GM21576 (cell line): ENCODE data around the gene RNF187.

Experiments
- ATAC-seq: cut with Tn5 transposase; IDR thresholded peaks from one replicate; pipeline ENCODE4 v1.9.1; 2021; ENCODE audit warnings: mild to moderate bottlenecking, moderate library complexity; ENCODE audit not compliant: unreplicated experiment

RNF187 gene

DNA sequence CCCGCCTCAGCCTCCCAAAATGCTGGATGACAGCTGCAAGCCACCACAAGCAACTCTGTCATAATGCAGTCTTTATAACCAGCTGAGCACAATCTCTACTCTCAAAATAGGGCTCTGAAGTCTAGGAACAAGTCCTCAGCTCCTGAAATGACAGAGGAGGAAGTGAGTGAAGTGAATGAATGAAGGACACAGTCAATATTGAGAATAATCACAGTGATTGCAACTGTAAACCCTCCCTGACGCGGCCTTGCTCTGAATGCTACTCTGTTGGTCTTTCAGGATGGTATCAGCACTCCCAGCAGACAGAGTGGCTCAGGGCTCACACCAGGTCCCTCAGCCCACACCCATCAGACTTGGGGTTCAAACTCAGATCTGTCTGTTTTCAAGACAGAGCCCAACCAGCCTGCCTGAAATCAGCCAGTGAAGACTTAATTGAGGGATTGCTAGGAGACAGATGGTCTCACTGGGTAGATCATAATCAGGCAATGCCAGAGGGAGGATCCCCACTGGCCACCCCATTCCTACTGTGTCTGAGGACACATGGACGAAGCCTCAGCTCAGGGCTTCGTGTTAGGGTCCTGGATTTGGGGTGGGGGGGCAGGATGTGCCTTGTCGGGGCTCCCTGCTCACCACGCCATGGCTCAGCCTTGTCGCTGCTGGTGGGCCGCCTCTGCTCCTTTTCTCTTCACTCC, 20.9 kb downstream of the RNF187 start:
- no peak for ATAC-seq

GRCh38 chr1:228508840-228509415, 21.7 kb downstream of the RNF187 start:
- ATAC-seq = no peak

- no peak for ATAC-seq
Measured at GRCh38 chr1:228510101-228510802, 23.1 kb downstream of the RNF187 start.

GRCh38 chr1:228510803-228511413, 23.7 kb downstream of the RNF187 start:
- no peak for ATAC-seq

DNA sequence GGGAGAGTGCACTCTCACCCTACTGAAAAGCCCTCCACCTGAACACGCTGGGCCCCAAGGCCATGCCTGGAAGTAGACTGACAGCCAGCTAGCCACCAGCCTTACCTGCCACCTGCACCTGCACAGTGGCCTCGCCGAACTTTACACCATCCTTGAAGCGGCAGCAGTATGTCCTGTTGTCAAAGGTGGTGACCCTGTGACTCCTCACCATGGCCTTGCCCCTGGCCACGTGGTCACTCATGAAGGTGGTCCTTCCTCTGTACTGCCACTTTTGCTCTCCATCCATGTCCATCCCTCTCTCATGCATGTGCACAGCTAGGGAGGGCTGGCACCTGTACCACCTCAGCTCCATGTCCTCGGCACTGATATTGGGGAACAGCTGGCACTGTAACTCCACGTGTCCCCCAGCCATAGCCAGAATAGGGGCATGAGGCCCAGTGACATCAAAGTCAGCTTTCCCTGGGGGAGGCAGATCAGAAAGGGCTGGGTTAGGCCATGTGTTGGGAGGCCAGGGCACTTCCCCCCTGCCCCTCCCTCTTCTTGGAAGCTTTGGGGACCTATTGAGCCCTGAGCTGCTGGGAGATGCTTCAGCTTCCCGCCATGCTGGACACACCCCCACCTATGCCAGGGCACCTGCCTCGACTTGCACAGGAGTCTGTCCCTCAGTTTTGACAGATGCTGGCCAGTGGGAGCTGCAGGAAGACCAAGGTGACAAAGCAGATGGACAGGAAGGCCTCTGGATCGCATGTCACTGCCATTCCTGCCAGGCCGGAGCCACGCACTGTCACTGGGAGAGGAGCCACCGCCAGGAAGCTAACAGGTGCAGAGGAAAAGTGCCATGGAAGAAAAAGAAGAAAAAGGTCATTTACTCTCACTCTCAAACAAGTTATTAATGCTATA, 24.6 kb downstream of the RNF187 start:
- ATAC-seq = no peak

- ATAC-seq = no peak
Measured at GRCh38 chr1:228512781-228513198, 25.6 kb downstream of the RNF187 start.

GRCh38 chr1:228513236-228513900, 26.2 kb downstream of the RNF187 start:
- ATAC-seq = no peak

DNA sequence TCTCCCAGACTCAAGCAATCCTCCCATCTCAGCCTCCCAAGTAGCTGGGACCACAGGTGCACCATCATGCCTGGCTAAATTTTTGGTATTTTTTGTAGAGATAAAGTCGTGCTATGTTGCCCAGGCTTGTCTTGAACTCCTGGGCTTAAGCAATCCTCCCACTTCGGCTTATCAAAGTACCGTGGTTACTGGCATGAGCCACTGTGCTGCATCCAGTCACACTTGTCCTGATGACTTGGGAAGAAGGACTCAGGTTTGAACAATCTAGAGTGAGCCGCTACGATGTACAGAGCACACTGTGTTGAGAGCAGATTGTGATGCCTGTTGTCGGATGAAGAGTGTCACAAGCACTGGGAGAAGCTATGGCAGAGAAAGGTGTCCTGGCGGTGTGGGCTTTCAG, 27.2 kb downstream of the RNF187 start:
- no peak for ATAC-seq

DNA sequence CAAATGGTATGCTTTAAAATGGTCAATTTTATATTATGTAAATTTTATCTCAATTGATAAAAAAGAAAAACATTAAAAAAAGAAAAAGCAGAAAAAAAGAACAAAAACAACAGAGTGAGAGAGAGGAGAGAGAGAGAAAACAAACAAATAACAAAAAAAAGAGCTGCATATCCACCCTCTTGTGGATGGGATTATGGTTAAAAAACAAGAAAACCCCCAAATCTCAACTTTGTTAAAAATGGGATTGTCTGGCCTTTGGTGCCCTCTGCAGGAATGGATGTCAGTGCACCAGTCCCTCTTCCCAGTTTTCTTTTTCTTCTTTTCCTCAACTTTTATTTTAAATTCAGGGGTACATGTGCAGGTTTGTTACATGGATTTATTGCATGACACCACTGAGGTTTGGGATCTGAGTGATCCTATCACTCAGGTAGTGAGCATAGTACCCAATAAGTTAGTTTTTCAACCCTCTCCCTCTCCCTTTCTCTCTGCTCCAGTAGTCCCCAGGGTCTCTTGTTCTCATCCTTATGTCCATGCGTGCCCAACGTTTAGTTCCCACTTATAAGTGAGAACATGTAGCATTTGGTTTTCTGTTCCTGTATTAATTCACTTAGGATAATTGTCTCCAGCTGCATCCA, 28.1 kb downstream of the RNF187 start:
- ATAC-seq = no peak

GRCh38 chr1:228517655-228518054, 30.5 kb downstream of the RNF187 start:
- ATAC-seq = no peak

GRCh38 chr1:228527596-228527995, 40.4 kb downstream of the RNF187 start:
- ATAC-seq = no peak

DNA sequence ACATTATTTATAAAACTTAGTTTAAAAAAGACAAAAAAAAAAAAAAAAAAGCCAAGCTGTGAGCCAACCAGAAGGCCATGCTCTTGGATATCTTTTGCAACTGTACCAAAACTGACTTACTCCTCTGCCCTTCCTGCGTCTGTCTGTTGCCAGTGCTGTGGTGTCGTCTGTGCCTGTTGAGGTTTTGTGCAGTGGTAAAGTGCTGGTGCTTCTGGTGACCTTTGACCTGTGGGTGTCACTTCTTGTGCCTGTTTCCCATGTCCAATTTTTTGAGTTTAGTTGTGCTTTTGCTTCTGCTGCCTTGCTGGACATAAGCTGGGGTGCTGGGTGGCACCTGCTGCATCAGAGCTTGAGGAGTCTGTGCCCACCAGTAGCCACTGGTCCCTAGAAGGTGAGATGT, 41.4 kb downstream of the RNF187 start:
- no peak for ATAC-seq

DNA sequence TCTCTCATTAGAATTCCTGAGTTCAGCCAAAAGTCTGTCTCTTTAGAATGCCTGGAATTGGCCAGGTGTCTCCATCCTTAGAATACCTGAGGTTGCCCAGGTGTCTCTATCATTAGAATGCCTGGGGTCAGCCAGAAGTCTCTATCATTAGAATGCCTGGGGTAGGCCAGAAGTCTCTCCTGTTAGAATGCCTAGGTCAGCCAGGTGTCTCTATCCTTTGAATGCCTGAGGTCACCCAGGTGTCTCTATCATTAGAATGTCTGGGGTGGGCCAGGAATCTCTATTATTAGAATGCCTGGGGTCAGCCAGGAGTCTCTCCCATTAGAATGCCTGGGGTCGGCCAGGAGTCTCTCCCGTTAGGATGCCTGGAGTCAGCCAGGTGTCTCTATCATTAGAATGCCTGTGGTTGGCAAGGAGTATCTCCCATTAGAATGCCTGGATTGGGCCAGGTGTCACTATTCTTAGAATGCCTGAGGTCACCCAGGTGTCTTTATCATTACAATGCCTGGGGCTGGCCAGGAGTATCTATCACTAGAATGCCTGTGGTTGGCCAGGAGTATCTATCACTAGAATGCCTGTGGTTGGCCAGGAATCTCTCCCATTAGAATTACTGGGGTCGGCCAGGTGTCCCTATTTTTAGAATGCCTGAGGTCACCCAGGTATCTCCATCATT, 43.0 kb downstream of the RNF187 start:
- no peak for ATAC-seq

GRCh38 chr1:228530951-228531731, 44.0 kb downstream of the RNF187 start:
- ATAC-seq = no peak

DNA sequence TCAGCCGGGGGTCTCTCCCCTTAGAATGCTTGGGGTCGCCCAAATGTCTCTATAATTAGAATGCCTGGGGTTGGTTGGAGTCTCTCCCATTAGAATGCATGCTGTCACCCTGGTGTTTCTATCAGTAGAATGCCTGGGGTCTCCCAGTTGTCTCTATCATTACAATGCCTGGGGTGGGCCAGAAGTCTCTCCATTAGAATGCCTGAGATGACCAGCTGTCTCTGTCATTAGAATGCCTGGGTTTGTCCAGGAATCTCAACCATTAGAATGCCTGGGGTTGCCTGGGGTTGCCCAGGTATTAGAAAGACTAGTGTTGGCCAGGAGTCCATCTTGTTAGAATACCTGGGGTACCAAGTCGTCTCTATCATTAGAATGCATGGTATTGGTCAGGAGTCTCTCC, 51.6 kb downstream of the RNF187 start:
- no peak for ATAC-seq

DNA sequence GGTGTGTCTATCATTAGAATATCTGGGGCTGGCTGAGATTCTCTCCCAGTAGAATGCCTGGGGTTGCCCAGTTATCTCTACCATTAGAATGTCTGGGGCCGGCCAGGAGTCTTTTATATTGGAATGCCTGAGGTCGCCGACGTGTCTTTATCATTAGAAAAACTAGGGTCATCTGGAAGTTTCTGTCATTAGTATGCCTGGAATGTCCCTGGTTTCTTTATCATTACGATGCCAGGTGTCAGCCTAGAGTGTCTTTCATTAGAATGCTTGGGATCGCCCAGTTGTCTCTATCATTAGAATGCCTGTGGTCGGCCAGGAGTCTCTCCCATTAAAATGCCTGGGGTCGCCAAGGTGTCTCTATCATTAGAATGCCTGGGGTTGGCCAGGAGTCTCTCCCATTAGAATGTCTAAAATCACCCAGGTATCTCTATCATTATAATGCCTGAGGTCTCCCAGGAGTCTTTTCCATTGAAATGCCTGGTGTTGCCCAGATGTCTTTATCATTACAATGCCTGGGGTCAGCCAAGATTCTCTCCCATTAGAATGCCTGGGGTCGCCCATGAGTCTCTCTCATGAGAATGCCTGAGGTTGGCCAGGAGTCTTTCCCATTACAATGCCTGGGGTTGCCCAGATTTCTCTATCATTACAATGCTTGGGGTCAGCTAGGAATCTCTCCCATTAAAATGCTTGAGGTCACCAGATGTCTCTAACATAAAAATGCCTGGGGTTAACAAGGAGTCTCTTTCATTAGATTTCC, 53.2 kb downstream of the RNF187 start:
- no peak for ATAC-seq

DNA sequence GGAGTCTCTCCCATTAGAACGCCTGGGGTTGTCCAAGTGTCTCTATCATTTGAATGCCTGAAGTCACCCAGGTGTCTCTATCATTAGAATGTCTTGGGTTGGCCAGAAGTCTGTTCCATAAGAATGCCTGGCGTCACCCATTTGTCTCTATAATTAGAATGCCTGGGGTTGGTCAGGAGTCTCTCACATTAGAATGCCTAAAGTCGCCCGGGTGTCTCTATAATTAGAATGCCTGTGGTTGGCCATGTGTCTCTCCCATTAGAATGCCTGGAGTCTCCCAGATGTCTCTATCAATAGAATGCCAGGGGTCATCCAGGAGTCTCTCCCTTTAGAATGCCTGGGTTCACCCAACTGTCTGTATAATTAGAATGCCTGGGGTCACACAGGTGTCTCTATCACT, 54.5 kb downstream of the RNF187 start:
- ATAC-seq = no peak

- no peak for ATAC-seq
Measured at GRCh38 chr1:228542376-228542775, 55.2 kb downstream of the RNF187 start.
